SK-N-MC (cell line): Measurements from ENCODE around the gene STK32A.

ENCODE experiments used
- DNase-seq: peaks from one replicate; pipeline ENCODE4 v3.0.0-alpha.2; 2011; ENCODE audit warnings: low read depth, low spot score
- H3K27ac ChIP-seq: fragments of 200-600 bp; sonication (generic); 2 replicates; pipeline ENCODE4 v1.5.1; 2016; ENCODE audit warnings: mixed run types
- H3K36me3 ChIP-seq: fragments of 200-600 bp; sonication (generic); 2 replicates; pipeline ENCODE4 v1.6.1; 2017; ENCODE audit warnings: antibody characterized with exemption, low read length, mixed read lengths; ENCODE audit not compliant: insufficient read depth
- H3K4me3 ChIP-seq: fragments of 200-600 bp; sonication (generic); 2 replicates; pipeline ENCODE4 v1.5.1; 2016
- H3K9ac ChIP-seq: fragments of 200-600 bp; sonication (generic); 2 replicates; pipeline ENCODE4 v1.8.0; 2017; ENCODE audit warnings: mixed run types, mixed read lengths; ENCODE audit not compliant: insufficient read length
- H3K9me3 ChIP-seq: fragments of 200-600 bp; sonication (generic); 2 replicates; pipeline ENCODE4 v1.6.1; 2017; ENCODE audit warnings: low read depth, mild to moderate bottlenecking, antibody characterized with exemption, low read length, moderate library complexity, mixed read lengths
- EZH2 ChIP-seq: fragments of 200-600 bp; sonication (generic); IDR thresholded peaks from one replicate; pipeline ENCODE4 v1.6.1; 2017; ENCODE audit warnings: antibody characterized with exemption
- FOXP2 ChIP-seq: optimal IDR thresholded peaks from 2 replicates; pipeline ENCODE3; 2011; ENCODE audit warnings: mild to moderate bottlenecking, moderate library complexity; ENCODE audit not compliant: insufficient read depth; ENCODE audit errors: extremely low read length, control extremely low read depth
- POLR2AphosphoS5 ChIP-seq: IDR thresholded peaks from 2 replicates; pipeline ENCODE4 v1.6.1; 2012; ENCODE audit warnings: mild to moderate bottlenecking, low read depth, low read length, borderline replicate concordance

The STK32A gene

DNA sequence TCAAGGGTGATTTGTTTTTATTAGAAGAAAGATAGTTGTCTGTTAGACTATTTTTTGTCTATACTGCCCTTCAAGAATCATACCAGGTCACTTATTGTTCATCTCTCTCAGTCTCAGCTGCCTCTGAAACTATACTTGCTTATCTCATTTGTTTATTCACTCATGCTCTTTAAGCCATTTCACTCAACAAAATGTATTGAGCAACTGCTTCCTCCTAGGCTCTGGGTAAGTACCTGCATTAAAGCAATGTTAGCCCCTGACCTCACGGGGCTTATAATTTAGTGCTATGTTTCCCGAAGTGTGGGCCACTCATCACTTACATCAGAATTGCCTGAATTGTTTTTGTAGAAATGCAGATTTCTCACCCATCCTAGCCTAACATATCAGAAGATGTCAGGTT is 174.2 kb downstream of the STK32A start:
- Histone ChIP-seq H3K9me3 (no peaks in the 10 kb centered on the region), H3K9ac (no peak overlapping the region), H3K27ac (no peak overlapping the region), H3K4me3 (no peak overlapping the region), H3K36me3 (peaks cover 44% of the 10 kb centered on the region)
- no peak for DNase-seq
- TF ChIP-seq FOXP2 (no peak), POLR2AphosphoS5 (no peak), EZH2 (no peak)

DNA sequence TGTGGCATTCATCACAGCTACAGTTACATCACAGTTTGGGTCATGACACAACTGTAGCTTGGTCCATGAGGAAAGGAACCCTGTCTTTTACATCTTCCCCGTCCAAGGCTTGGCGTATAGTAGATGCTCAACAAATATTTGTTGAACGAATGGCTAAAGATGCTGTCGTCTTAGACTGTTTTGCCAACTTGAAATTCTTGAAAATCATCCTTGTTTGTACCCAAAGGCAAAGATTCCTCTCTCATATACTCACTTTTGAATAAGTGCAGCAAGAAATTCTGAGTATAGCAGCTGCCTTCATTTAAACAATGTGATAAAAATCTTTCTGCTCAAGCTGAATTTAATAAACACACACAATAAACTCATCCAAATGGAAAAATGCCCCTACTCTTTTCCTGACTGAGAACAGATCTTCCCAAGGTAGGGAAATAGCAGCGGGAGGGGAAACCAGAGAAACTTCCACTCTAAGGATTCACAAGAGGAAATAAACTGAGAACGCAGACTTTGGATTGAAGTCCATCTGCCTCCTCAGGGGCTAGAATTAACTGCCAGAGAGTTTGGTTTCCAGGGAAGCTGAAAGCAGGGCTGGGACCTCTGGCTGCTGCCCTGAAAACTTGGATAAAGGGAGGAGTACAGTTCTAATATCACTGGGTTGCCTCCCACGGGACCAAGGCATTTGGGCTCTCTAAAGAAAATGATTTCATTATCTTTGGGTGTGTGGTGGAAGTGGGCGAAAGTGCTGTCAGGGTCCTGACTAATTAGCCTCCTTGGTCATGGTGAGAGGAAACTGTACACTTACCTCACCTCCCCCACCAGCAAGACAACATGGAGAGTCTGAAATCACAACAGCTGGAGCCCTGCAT is 175.9 kb downstream of the STK32A start:
- Histone ChIP-seq H3K4me3 (no peak overlapping the region), H3K27ac (no peak overlapping the region), H3K36me3 (peaks cover 41% of the 10 kb centered on the region), H3K9me3 (no peaks in the 10 kb centered on the region), H3K9ac (no peak overlapping the region)
- TF ChIP-seq POLR2AphosphoS5 (no peak), EZH2 (no peak), FOXP2 (no peak)
- no peak for DNase-seq

DNA sequence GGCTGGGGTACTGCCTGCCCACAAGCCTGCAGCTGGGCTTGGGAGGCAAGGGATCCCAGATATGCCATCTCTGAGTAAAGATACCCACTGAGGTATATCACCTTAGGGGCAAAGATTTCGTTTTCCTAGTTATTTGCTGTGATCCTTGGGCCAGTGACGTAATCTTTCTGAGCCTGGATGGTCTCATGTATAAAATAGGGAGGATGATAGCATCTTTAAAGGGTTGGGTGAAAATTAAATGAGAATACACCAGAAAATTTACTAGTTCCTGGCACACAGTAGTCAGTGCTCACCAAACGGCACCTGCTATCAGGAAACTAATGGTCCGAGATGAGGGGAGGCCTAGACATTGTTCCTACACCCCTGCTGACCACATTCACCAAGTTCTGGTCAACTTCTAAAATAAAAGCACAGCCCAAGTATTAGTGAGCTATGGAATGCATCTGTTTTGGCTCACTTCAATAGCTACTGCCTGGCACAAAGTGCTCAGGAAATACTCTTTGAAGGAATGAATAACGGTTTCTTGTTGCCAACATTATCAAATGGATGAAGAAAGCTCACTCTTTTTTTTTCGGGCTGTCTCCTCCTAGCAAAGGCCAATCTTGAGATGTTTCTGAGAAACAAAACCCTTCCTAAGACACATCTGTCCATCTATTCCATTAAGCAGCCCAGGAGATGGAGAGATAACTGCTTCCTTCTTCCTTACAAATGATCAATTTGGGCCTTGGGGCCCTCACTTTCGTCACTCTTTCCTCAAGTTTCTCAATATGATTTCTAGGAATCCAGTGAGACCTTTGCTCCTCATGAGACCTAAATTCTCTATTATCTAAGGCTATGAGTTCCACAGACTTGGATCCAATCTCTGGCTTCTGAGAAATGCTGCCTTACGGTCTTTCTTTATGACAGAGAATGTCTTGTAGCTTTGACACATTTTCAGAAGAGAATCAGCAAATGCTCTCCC is 176.8 kb downstream of the STK32A start:
- Histone ChIP-seq H3K4me3 (no peak overlapping the region), H3K9ac (no peak overlapping the region), H3K36me3 (peaks cover 35% of the 10 kb centered on the region), H3K9me3 (no peaks in the 10 kb centered on the region), H3K27ac (no peak overlapping the region)
- TF ChIP-seq FOXP2 (no peak), POLR2AphosphoS5 (no peak), EZH2 (no peak)
- DNase-seq: no peak

DNA sequence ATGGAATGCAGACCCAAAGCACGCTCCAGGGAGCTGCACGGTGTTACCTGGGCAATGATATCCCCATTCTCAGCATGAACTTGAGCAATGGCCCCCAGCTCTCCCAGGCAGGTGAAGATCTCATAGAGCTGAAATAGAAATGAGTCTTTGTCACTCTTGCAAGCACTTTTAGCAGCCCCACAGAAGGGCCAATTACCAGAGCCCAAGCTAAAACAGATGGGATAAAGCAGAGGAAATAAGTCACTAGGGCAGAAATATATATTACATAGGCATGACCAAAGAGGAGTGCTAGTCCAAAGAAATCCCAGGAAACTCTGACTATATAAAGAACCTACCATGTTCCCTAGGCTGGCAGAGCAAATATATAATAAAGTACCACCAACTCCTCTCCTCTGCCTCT is 177.7 kb downstream of the STK32A start:
- Histone ChIP-seq H3K4me3 (no peak overlapping the region), H3K27ac (no peak overlapping the region), H3K36me3 (peaks cover 36% of the 10 kb centered on the region), H3K9ac (no peak overlapping the region), H3K9me3 (no peaks in the 10 kb centered on the region)
- TF ChIP-seq EZH2 (no peak), POLR2AphosphoS5 (no peak), FOXP2 (no peak)
- no peak for DNase-seq

DNA sequence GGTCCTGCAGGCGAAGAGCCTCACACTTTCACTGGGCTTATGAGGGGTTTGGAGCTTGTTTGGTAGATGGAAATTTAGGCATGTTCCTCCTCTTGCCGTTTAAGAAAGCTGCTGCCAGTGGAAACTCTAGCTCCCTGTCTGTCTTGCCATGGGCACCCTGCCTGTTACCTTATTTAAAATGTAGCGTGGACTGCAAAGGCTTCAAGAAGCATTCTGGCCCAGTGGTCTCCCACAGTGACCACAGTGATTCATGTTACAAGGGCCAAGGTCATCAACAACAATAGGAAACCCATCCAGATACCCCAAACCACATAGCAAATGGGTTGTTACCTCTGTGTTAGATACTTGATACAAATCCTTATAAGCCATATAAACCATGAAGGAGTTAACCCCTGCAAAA is 178.4 kb downstream of the STK32A start:
- Histone ChIP-seq H3K36me3 (peaks cover 36% of the 10 kb centered on the region), H3K9me3 (no peaks in the 10 kb centered on the region), H3K27ac (no peak overlapping the region), H3K4me3 (no peak overlapping the region), H3K9ac (no peak overlapping the region)
- no peak for DNase-seq
- no peak for TF ChIP-seq POLR2AphosphoS5
- TF ChIP-seq EZH2: no peak
- TF ChIP-seq FOXP2: no peak

DNA sequence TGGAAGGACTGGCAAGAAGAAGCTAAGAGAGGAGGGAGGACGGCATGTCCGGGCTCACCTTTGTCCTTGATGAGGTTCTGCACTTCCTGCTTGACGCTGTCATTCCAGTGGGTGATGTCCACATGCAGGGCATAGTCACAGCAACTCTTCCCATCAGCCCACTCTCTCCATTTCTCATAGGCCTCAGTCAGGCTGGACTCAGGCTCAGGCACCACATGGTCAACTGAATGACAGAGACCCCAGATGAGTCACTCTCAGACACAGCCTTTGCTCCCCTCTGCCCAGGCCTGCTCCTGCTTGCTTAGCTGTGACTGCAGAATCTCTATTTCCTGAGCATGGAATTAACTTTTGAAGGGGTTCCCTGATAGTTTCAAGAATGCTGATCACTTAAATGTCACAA is 180.8 kb downstream of the STK32A start:
- H3K9ac ChIP-seq: no peak overlapping the region
- TF ChIP-seq EZH2: no peak
- TF ChIP-seq FOXP2: no peak
- H3K36me3 ChIP-seq: peaks cover 28% of the 10 kb centered on the region
- H3K4me3 ChIP-seq: no peak overlapping the region
- H3K27ac ChIP-seq: no peak overlapping the region
- no peaks in the 10 kb centered on the region for H3K9me3 ChIP-seq
- DNase-seq: no peak

DNA sequence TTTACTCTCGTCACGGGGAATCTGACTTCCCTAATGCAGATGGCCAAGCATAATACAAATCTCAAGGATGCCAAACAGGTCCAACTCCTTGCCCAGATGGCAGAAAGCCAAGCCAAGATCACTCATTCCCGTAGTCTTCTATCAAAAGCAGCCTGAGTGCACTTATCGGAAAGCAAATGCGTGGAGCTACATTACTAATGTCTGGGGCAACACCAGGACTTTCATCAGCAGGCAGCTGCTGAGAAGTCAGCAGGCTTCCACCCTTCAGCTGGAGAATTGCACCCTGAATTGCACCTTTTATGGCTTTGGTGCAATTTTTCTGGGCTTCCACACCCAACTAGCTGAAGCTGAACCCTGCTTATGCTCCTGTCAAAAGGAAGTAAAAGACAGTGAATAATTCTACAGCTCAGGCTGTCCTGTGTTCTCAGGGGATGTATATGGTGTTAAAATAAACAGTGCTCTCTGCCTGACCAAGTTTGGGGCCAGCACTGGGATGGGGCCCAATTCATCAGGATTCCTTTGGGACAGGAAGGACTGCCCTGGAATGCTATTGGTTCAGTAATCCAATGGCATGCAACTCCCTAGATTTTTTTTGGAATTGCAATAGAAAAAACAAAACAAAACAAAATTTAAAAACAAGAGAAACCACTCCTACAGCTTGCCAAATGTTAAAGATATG is 182.4 kb downstream of the STK32A start:
- Histone ChIP-seq H3K9ac (no peak overlapping the region), H3K9me3 (no peaks in the 10 kb centered on the region), H3K36me3 (peaks cover 21% of the 10 kb centered on the region), H3K27ac (no peak overlapping the region), H3K4me3 (no peak overlapping the region)
- TF ChIP-seq EZH2 (no peak), FOXP2 (no peak), POLR2AphosphoS5 (no peak)
- no peak for DNase-seq

DNA sequence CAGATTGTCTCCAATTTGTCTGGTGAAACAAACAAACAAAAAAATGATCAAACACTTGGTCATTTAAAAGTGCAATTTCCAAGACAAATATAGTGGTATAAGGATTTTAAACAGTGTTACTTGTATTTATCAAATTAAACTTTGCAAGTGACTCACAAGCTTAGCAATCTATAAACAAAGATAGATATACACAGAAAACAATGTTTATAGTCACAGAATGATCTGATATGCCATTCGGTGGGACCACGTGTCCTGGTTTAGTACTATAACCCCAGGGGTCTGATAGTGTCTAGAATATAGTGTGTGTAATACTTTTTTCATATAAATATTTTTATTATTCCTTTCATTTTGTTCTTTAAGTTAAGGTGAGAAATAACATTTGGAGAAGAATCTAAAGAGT is 183.8 kb downstream of the STK32A start:
- Histone ChIP-seq H3K9ac (no peak overlapping the region), H3K27ac (no peak overlapping the region), H3K9me3 (no peaks in the 10 kb centered on the region), H3K36me3 (peaks cover 21% of the 10 kb centered on the region), H3K4me3 (no peak overlapping the region)
- TF ChIP-seq EZH2: no peak
- TF ChIP-seq POLR2AphosphoS5: no peak
- TF ChIP-seq FOXP2: no peak
- DNase-seq: no peak
